Islet of Langerhans (tissue), 1 donor: ENCODE results near the gene C1orf141.
"Not testable (repeated sequence)": the region's sequence is repeated elsewhere in the genome, so short reads cannot be mapped to it uniquely, and the experiment has no call there.

ENCODE experiments used
- FAIRE-seq: peaks from one replicate; lab custom pipeline; 2011; peaks lifted over from hg19 to GRCh38; lab: Jason Lieb, UNC

C1orf141 gene

DNA sequence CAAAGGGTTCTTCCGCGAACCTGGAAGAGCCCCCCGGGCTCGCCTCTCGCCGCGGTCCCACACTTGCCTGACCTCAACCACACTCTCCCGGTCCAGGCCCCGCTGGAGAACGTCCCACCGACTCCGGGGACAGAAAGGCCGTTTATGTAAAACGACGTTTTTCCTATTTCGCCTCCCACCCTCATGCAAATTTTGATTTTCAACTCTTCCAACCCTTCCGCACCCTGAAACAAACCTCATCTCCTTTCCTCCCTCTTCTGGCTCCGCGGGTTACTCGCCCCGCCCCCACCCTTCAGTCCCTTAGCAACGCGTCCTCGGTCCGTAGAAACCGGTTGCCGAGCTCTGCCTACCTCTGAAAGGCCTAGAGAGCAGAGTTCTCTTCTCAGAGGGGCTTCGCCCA lies at the start of gene C1orf141:
C1orf141 (minus strand) TSS at position 276 of the 400 bp plus-strand sequence. CDS start 7,730 bp downstream, outside the sequence.
- no peak for FAIRE-seq

DNA sequence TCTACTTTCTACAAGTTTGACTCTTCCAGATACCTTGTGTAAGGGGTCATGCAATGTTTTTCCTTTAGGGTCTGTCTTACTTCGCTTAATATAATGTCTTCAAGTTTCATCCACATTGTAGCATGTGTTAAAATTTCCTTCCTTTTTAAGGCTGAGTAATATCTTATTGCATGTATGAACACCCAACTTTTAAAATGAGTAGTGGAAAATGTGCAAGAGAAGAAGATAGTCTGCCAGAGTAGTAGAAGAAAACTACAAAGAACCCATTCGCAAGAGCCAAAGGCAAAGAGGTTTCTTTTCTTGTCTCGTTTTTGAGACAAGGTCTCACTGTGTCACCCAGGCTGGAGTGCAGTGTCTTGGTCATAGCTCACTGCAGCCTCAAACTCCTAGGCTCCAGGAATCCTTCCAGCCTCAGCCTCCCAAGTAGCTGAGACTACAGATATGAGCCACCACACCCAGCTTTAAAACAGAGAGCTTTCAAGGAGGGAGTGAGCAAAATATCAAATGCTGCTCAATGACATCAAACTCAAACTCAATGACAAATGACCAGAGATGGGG lies 40.8 kb upstream of the C1orf141 start:
- no peak for FAIRE-seq

DNA sequence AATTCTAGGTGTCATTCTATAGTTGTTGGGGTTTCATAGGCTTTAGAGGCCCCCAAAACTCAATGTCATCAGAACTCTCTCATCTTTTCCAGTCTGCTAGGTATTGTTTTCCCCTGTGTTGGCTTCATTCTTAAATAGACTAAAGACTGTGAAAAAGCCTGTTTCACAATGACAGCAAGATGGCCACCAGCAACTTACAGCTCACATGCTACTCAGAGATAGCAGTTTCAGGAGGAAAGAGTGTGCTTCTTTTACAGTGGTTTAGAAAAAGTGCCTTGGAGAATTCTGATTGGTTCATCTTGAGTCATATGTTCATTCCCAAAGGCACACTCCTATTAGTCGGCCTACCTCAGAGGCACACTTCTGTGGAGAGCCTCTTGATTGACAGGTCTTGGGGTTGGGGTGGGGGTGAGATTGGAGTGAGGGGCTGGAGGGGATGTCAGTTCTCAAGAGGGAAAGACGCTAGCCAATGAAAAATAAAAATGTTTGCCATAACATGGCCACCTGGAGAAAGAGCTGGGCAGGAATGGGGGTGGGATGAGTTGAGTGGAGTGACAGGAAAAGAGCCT lies 40.0 kb upstream of the C1orf141 start:
- no peak for FAIRE-seq

DNA sequence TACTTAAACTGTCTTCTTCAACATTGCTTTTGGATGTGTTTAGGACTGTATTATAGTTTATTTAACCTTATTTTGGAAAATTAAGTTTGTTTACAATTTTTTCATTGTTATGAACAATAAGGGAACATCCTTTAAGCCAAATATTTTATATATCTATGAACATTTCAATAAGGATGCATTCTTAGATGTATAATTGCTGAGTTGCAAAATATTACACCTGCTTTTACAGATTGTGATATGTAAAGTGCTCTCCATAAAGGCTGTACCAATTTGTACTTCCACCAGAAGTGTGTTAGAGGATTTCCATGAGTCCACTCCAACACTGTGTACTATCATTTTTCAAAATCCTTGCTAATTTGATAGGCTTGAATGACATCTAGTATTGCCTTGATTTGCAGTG lies 39.2 kb upstream of the C1orf141 start:
- no peak for FAIRE-seq

DNA sequence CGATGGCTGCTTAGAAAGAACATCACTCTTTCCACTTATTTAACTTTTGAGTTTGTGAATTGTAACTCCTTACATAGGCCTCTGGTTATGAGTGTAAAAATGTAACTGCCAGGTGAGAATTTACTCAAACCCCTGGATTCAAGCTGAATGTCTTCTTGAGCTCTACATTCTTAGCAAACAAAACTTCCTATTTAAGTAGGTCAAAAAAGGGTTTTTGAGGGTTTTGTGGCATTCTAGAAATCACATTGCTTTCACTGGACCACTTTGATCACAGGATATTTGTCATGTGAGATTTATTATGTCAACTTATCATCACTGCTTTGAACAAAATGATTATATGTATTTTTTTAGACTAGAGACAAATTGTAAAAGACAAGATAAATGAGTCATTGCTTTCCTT lies 37.2 kb upstream of the C1orf141 start:
- FAIRE-seq = no peak

DNA sequence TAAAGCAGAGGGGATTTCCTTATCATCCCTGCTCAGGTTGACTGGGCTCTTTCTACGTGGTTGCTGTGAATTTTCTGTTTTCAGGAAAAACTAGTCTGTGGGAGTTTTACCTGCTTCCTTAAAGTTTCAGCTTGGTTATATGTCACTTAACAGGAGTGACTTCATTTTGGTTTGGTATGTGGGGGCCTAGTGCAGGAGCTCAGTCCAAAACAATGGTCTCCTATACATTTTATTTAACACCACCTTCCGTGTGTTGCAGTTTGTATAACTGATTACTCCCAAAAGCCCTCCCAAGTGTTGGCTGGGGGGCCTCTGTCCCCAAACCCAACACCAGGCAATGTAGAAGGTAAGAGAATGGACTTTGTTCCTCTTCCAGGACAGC lies 36.8 kb upstream of the C1orf141 start:
- FAIRE-seq = no peak

DNA sequence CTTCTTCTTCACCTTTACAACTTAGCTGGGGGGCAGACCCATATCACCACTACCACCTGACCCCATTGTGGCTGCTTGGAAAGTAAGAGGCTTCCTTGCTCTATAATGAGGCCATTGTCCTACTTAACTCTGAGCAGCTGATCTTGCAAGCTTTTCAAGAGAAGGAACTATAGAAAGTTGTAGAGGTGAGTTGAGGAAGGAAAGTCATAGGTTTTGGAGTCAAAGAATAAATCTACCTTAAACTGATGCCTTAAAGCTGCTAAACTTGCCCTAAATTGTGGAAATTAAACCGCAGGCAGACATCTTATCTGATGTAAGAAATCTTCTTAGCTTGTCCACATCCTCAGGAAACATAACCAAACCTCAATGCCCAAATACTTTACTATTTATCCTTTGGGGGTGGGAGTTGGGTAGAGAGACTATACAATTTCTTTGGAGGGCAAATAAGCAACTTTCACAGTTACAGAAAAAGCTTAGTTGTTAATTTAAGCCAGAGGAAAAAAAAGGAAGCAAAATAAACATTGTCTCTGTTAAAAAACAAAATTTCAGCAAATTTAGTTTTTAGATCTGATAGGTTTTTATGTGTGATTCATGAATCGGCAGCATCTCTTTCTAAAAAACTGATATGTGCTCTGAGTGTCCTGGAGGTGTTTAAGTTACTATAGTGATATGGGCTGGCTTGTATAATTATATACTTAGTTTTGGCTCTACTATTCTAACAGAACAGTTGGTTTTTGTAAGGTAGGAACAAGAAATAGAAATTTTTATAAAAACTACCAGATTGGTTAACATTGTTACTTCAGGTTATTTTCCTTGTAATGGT lies 36.2 kb upstream of the C1orf141 start:
- FAIRE-seq = no peak

DNA sequence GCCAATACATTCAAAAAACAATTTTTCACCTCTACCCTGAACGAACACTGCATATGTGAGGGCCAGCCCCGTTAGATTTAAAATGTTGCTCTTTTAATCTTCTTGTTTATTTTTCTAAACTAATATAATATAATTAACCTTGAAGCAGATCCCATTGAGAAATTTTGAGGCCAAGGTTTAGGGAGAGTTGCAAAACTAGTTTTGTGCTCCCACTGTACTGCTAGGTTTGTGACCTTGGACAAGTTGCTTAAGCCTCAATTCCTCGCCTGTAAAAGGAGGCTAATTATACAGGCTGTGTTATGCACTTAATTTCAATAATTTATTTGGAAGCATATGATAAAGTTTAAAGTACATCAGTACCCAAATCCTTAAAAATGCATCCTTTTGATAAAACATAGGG lies 35.2 kb upstream of the C1orf141 start:
- FAIRE-seq = no peak

DNA sequence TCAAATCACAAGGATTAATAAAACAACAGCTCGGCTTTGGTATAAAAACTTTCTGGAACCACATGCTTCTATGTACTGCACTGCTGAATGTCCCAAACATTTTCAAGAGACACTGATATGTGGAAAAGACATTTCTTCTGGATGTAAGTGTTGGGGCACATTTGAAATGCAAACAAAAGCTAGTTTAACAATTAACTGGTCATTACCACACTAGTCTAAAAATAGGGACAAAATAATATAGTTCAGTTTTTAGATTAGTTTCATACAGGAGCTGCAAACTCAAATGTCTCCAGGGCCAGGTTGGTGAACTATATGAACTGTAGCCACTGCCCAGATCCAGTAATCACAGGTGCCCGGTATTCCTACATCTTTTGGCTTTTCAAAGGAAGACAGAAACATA lies 34.7 kb upstream of the C1orf141 start:
- FAIRE-seq = peak; percentile 38

DNA sequence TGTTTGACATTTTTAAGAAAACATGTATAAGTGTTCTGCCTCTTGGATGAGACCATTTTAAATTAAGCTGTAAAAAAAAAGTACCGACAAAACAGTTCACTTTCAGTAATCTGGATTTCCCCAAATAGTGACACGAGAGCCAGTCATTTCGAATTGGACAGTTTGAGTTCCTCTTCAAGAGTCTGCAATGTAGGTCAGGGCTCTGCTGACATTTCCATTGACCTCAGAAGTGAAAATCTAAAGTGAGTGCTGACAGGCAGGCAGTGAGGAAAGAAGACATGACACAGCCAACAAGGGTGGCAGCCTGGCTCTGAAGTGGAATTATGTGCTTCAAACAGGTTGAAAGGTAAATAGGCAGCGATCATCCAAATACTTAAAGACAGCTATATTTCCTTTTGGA lies 31.4 kb upstream of the C1orf141 start, which contains the start of gene IL23R:
IL23R (plus strand) TSS at position 259 of the 400 bp plus-strand sequence. CDS start 1,667 bp downstream, outside the sequence.
- FAIRE-seq = no peak

DNA sequence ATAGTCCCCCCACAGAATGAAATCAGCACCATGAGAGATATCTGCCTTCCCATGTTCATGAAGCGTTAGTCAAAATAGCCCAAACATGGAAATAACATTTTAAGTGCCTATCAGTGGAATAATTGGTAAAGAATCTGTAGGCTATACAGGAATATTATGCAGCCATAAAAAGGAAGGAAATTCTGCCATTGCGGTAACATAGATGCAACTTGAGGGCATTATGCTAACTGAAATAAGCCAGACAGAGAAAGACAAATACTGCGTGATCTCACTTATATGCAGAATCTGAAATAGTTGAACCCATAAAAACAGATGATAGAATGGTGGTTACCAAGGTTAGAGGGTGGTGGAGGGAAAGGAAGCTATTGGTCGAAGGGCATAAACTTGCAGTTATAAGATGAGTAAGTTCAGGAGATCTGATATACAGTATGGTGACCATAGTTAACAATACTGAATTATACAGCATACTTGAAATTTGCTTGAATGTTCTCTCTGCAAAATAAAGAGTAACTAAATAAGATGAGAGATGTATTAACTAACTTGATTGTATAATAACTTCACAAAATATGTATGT lies 30.8 kb upstream of the C1orf141 start:
- no peak for FAIRE-seq

DNA sequence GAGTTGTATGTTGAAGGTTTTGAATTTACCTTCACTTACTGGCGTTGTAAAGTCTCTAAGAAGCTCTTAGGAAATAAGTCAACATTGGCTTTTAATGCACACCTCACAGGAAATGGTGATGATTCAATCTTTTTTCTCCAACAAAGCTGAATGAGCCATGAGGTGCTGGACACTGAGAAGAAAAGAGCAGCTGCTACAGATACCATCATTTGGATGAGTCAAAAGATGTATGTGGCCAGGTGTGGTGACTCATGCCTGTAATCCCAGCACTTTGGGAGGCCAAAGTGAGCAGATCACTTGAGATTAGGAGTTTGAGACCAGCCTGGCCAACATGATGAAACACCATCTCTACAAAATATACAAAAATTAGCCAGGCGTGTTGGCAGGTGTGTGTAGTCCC lies 28.2 kb upstream of the C1orf141 start:
- FAIRE-seq = no peak

DNA sequence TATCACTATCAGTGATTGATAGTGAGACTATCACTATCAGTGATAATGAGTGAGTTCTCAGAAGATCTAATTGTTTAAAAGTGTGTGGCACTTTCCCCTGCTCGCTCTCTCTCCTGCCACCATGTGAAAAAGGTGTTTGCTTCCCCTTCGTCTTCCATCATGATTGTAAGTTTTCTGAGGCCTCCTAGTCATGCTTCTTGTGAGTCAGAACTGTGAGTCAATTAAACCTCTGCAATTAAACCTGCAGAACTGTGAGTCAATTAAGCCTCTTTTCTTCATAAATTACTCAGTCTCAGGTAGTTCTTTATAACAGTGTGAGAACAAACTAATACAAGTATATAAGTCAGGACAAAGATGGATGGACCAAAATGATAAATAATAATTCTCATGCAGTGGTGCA lies 24.5 kb upstream of the C1orf141 start:
- FAIRE-seq = no peak

DNA sequence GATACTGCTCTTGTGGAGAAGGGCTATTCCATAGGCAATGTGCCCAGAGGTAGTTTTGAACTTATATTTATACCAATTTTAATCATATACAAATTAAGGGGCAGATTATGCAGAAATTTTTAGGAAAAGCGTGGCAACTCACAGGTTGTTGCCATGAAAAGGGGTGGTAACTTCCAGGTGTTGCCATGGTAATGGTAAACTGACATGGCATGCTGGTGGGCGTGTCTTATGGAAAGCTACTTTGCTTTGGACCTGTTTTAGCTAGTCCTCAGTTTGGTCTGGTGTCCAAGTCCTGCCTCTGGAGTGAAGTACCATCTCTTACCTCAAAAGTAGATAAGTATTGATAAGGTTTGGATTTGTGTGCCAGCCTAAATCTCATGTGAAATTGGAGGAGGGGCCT lies 23.6 kb upstream of the C1orf141 start:
- FAIRE-seq = no peak

DNA sequence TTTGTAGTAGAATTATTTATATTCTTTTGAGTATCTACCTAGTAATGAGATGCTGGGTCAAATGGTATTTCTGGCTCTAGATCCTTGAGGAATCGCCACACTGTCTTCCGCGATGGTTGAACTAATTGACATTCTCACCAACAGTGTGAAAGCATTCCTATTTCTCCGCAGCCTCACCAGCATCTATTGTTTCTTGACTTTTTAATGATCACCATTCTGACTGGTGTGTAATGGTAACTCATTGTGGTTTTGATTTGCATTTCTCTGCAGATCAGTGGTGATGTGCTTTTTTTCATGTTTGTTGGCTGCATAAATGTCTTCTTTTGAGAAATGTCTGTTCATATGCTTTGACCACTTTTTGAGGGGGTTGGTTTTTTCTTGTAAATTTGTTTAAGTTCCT lies 16.2 kb upstream of the C1orf141 start:
- FAIRE-seq = no peak

DNA sequence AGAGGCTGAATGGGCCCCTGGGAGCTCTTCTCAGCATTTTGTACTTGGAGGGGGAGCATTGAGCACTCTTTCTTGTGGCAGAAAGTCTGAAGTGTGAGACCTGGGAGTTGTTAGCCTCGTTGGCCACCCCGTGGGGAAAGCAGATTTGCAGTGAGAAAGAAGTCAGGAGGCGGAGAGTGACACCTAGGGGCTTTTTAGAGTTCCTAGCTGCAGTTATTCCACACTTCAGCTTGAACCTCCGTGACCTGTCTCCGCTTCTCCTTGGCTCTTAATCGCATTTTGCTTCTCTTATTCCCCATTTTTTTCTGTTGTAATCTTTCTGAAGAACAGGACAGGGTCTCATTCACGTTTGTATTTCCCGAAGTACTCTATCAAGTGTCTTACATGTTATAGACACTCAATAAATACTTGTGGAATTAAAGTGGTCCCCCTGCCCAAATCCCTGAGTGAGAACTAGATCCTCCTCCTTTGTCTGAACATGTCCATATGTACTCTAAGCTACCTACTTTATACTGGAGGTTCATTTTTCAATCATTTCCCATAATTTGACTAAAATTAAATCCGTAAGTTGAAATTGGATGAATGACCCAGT lies 14.5 kb upstream of the C1orf141 start:
- peak; percentile 95 for FAIRE-seq

DNA sequence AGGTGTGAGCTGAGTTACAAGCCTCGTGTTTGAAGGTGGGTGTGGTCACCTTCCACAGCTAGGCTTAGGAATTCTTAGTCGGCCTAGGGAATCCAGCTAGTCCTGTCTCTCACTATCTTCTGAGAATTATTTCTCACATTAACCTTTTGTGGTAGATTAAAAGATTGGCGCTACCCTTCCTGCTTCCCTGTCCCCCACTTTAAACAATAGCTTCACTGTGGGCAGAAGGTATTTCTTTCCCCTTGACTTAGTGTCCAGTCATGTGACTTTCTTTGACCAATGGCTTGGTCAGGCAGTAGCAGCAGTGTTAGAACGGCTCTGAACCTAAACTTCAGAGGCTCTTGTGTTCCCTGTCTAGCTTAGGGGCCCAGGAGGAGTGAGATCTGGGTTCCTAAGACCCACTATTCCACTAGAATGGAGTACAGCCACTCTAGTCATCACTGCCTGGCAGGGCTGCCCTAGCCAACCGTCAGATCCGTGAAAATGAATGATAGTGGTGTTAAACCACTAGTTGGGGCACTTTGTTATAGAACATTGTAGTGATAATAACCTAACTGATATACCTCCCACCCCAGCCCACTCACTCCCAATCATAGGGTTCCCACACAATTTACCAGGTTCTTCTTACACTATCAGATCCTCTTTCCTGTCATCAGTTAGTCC lies 13.9 kb upstream of the C1orf141 start:
- no peak for FAIRE-seq

DNA sequence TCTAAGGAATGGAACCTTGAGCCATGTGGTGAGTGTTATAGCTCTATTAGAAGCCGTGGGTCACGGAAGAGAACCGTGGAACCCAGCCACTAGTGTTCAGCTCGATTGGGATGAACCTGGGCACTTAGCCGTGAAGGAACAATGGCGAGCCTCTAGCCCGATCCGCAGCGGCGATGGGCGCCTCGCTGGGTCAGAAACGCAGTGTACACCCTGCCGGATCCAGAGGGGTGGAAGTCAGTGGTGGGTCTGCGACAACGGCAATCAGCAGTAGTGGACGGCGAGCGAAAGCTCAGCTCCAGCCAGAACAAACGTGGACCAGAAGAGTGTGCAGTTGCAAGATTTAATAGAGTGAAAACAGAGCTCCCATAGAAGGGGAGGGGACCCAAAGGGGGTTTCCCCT lies 13.2 kb upstream of the C1orf141 start:
- FAIRE-seq = not testable (repeated sequence)

DNA sequence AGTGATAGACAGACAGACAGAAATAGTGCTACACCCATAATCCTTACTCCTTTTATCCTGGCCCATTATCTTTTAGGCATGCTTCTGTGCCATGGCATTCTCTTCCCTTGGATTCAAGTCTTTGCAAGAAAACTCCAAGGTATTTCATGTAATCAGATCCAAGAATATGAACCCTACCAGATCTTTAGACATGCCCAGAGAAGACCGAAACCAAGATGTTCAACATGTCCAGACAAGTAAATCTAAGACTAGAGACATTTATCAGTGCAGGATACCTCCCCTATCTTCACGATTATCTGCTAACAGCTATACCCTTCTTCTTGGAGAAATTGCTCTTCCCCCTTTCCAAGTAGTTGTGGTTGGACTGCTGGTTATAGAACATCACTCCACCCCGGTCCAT lies 11.8 kb upstream of the C1orf141 start:
- FAIRE-seq = no peak

DNA sequence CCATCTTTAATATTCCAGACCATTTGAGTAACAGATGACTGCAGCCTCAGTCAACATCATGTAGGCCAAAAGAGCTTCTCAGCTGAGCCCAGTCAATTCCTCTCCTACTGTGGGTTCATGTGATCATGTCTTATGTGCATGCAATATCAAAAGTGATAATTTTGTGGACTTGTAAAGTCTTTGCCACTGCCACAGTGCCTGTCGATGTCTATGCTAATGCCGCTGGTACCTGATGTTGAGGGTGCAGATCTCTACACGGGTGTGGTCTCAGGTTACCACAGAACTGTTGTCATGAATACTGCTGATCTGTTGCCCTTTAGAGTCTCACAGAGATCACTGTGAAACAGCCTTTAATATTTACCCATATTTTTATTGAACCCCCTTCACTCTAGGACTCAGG lies 11.3 kb upstream of the C1orf141 start:
- FAIRE-seq = no peak

DNA sequence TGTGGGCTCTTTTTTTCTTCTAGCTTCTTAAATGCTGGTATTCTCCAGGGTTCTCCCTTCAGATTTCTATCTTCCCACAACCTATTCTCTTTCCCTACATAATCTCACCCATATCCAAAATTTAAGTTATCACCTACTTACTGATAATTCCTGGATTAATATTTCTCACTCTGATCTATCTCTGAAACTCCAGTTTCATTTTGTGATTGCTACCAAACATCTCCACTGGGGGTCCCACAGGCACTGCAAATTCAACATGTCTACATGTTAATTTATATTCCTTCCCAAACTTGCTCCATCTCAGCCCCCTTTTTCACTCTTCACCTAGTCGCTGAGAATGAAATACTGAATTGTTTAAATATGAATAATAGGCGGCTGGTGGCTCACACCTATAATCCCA lies 9.9 kb upstream of the C1orf141 start:
- no peak for FAIRE-seq

DNA sequence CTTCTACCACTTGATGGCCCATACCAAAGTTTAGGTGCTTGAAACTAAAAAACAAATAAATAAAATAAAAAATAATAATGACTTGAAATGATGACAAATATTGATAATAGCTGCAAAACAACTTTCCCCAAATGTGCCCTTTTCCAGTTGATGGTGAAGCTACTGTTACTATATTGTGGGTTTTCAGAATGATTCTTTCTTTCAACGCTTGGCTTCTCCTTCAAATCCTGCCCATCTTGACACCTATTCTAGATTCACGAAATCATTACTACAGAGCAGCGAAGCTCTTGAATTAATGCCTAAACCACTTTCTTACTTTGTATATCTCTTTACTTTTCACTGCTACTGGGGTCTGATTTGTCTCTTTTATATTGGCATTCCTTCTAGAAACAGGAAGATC lies 9.2 kb upstream of the C1orf141 start:
- no peak for FAIRE-seq
